HUES64 (cell line): ENCODE measurements around the gene RIBC1.
"Not testable (repeated sequence)": the region's sequence is repeated elsewhere in the genome, so short reads cannot be mapped to it uniquely, and the experiment has no call there.

Experiments
- H3K27ac ChIP-seq: 2 replicates; pipeline ENCODE4 v1.7.0; 2013; ENCODE audit warnings: low read depth, low read length, inconsistent platforms
- H3K27me3 ChIP-seq: 2 replicates; pipeline ENCODE4 v1.6.1; 2013; ENCODE audit warnings: mild to moderate bottlenecking, low read length; ENCODE audit not compliant: insufficient read depth
- H3K36me3 ChIP-seq: 2 replicates; pipeline ENCODE4 v1.6.1; 2013; ENCODE audit warnings: mild to moderate bottlenecking, low read length; ENCODE audit not compliant: insufficient read depth
- H3K4me1 ChIP-seq: 2 replicates; pipeline ENCODE4 v1.6.1; 2013; ENCODE audit warnings: mild to moderate bottlenecking, low read length, moderate library complexity; ENCODE audit not compliant: insufficient read depth
- H3K4me3 ChIP-seq: 2 replicates; pipeline ENCODE4 v1.5.1; 2013; ENCODE audit warnings: mild to moderate bottlenecking, low read length, moderate library complexity
- H3K9ac ChIP-seq: 2 replicates; pipeline ENCODE4 v1.6.1; 2013; ENCODE audit warnings: mild to moderate bottlenecking, low read depth, low read length
- H3K9me3 ChIP-seq: 2 replicates; pipeline ENCODE4 v1.6.1; 2013; ENCODE audit warnings: low read depth, low read length; ENCODE audit not compliant: insufficient read depth
- WGBS: fragments of 150-250, 120-280 bp; methylation state at CpG from one replicate; pipeline ENCODE4 v1.1.7; 2013; ENCODE audit warnings: missing lambda C conversion rate; 5-methylcytosine and 5-hydroxymethylcytosine counted together

Gene RIBC1

DNA sequence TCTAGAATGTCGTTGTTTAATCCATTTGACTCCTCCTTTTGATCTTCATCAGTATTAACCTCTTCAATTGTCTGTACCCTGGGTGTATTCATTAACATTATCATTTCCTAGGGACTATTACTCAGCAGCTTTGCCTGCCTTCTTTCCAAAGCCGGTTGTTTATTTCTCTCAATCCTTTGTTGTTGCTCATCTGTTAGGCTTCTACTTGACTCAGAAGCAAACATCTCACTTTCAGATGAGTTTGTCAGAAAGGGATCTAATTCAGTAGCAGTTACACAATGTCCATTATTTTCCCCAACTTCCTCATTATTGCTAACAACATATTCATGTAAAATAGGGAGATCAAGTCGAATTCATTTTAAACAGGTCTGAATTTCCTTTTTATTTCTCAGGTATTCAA, 33.6 kb downstream of the RIBC1 start:
- H3K36me3 ChIP-seq = no peaks in the 10 kb centered on the region
- H3K9ac ChIP-seq = no peak overlapping the region
- no peaks in the 10 kb centered on the region for H3K27me3 ChIP-seq
- no peaks in the 10 kb centered on the region for H3K4me1 ChIP-seq
- H3K27ac ChIP-seq = no peak overlapping the region
- no peak overlapping the region for H3K4me3 ChIP-seq
- WGBS = 79% methylated on average over 3 of the region's 3 CpGs
- no peaks in the 10 kb centered on the region for H3K9me3 ChIP-seq

DNA sequence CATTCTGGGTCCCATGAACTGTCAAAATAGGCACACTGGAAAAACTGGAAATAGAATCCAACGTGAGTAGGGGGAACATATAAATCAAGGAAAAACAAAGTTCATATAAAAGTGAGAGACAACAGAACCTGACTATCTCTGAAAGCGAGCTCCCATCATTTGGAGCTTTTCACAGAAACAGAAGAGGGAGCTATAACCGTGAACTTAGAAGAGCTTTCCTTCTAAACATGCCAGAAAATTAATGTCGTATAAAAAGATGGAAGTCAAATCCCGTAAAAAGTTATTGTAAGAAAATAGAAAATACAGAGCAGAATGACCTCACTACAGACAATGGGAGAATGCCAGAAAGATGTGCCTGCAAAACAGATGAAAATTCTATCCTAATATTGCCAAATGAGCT, 35.4 kb downstream of the RIBC1 start:
- 50% methylated on average over 3 of the region's 5 CpGs for WGBS
- no peak overlapping the region for H3K4me3 ChIP-seq
- H3K9ac ChIP-seq = no peak overlapping the region
- H3K9me3 ChIP-seq = no peaks in the 10 kb centered on the region
- no peaks in the 10 kb centered on the region for H3K4me1 ChIP-seq
- H3K27me3 ChIP-seq = no peaks in the 10 kb centered on the region
- no peak overlapping the region for H3K27ac ChIP-seq
- H3K36me3 ChIP-seq = no peaks in the 10 kb centered on the region

DNA sequence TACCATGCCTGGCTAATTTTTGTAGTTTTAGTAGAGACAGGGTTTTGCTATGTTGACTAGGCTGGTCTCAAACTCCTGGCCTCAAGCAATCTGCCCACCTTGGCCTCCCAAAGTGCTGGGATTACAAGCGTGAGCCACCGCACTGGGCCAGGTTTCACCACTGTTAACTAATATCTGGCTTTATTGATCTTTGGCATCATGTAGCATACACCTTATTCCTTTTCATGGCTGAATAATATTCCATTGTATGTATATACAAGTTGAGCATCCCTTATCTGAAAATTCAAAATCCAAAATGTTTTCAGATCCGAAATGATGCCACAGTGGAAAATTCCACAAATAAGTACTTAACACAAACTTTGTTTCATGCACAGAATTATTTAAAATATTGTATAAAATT, 46.0 kb downstream of the RIBC1 start:
- H3K36me3 ChIP-seq, H3K27me3 ChIP-seq, H3K9me3 ChIP-seq, H3K4me3 ChIP-seq, H3K27ac ChIP-seq, H3K4me1 ChIP-seq, H3K9ac ChIP-seq: not testable (repeated sequence)
- WGBS = 88% methylated on average over 2 of the region's 3 CpGs

DNA sequence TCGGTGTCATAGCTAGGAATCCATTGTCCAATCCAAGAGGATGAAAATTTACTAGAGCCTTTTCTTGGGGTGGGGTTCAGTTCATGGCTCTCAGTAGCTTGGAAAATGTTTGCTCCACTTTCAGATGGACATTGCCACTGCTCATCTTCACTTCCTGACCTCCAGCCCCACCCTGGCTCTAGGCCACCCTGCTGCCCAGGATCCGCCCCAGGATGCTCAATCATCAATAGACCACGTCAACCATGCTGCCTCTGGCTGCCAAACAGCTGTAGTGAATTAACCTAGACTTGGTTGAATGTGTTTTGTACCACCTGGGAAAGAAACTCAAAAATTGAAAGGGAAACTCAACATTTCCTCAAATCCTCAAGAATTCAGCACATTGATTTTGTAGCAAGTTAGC, 48.7 kb downstream of the RIBC1 start:
- no peaks in the 10 kb centered on the region for H3K27me3 ChIP-seq
- H3K4me3 ChIP-seq = no peak overlapping the region
- H3K9ac ChIP-seq = no peak overlapping the region
- no peaks in the 10 kb centered on the region for H3K9me3 ChIP-seq
- WGBS = 85% methylated on average over 2 of the region's 3 CpGs
- H3K36me3 ChIP-seq = no peaks in the 10 kb centered on the region
- no peaks in the 10 kb centered on the region for H3K4me1 ChIP-seq
- H3K27ac ChIP-seq = no peak overlapping the region

DNA sequence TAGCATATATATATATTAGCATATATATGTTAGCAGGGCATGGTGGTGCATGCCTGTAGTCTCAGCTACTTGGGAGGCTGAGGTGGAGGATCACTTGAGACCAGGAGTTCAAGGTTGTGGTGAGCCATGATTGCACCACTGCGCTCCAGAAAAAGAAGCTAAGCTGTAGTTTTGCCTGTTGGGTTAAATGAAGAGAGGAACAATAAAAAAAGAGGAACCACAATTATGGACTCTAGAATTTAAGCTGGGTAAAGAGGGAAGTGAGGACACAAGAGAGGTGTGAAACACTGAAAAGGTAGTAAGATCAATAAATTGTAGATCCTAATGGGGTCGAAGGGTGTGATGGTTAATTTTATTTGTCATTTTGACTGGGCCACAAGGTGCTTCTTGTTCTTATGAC, 52.0 kb downstream of the RIBC1 start:
- Histone ChIP-seq H3K9ac (no peak overlapping the region), H3K4me3 (no peak overlapping the region), H3K36me3 (no peaks in the 10 kb centered on the region), H3K9me3 (no peaks in the 10 kb centered on the region), H3K4me1 (no peaks in the 10 kb centered on the region), H3K27ac (no peak overlapping the region), H3K27me3 (no peaks in the 10 kb centered on the region)
- 93% methylated on average over 2 of the region's 2 CpGs for whole genome bisulfite sequencing

DNA sequence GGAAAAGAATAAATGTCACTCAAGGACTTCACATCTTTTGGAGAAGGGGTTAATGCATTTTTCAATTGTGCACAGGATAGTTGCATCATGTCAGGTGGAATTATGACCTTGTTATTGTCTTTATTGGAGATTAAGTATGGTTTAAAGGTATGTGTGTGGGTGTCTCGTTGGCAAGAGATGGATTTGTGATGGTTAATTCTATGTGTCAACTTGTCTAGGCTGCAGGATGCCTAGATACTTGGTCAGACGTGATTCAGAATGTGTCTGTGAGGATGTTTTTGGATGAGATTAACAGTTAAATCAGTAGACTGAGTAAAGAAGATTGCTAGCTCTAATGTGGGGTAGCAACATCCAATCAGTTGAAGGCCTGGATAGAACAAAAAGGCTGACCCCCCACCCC, 53.7 kb downstream of the RIBC1 start:
- H3K9me3 ChIP-seq = no peaks in the 10 kb centered on the region
- H3K27ac ChIP-seq = no peak overlapping the region
- H3K36me3 ChIP-seq = no peaks in the 10 kb centered on the region
- 81% methylated on average over 2 of the region's 2 CpGs for WGBS
- H3K4me1 ChIP-seq = no peaks in the 10 kb centered on the region
- H3K4me3 ChIP-seq = no peak overlapping the region
- H3K27me3 ChIP-seq = no peaks in the 10 kb centered on the region
- no peak overlapping the region for H3K9ac ChIP-seq

DNA sequence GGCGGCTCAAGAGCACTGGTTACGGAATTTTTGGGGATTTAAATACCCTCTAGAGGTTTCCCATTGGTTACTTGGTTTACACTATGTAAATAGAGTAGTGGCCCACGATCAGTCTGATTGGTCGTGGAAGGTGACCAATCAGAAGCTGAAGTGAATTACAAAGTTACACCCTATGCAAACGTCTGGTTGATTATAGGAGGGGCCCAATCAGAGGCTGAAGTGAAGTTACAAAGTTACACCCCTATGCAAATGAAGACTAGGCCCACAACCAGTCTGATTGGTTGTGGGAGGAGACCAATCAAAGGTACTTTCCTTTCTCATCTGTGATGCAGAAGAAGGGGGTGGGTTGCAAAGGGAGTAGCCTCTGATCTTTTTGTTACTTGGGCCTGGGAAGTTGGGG, 56.6 kb downstream of the RIBC1 start:
- H3K9me3 ChIP-seq = no peaks in the 10 kb centered on the region
- no peaks in the 10 kb centered on the region for H3K27me3 ChIP-seq
- no peak overlapping the region; the same call in 1 of the 2 replicates for H3K27ac ChIP-seq
- 84% methylated on average over 5 of the region's 5 CpGs for WGBS
- H3K4me1 ChIP-seq = no peaks in the 10 kb centered on the region
- no peak overlapping the region for H3K4me3 ChIP-seq
- no peaks in the 10 kb centered on the region for H3K36me3 ChIP-seq
- no peak overlapping the region for H3K9ac ChIP-seq
